H1 (cell line): ENCODE results near the gene MAP3K13. TPM values are rescaled to one million over a fixed set of nuclear protein-coding genes. Genes with fewer than 3 reads are reported as not detected.

Experiments
- CHD7 ChIP-seq: fragments of 300-600 bp; sonication (generic); IDR thresholded peaks from 2 replicates; pipeline ENCODE4 v1.7.1; 2012; ENCODE audit warnings: low read length, moderate library complexity, mild to moderate bottlenecking, inconsistent platforms; ENCODE audit not compliant: insufficient replicate concordance
- E2F6 ChIP-seq: IDR thresholded peaks from 2 replicates; pipeline ENCODE4 v1.6.1; 2012; ENCODE audit warnings: inconsistent platforms
- HDAC2 ChIP-seq, 2 experiments: fragments of 300-600 bp in 1 of 2; sonication (generic) in 1 of 2; IDR thresholded peaks; 2 replicates each; pipeline ENCODE4 v1.6.1; 2011 to 2012; ENCODE audit warnings: low read depth in 2 of 2, low read length in 2 of 2, mild to moderate bottlenecking in 2 of 2, moderate library complexity in 2 of 2, borderline replicate concordance in 1 of 2, inconsistent platforms in 1 of 2
- HDAC6 ChIP-seq: IDR thresholded peaks from one replicate; pipeline ENCODE4 v1.7.1; 2012; ENCODE audit warnings: low read depth, mild to moderate bottlenecking, inconsistent platforms, low read length, moderate library complexity
- JUND ChIP-seq: IDR thresholded peaks from 2 replicates; pipeline ENCODE4 v1.6.1; 2011; ENCODE audit warnings: mild to moderate bottlenecking, improper control_type of control experiment, low read length
- KDM4A ChIP-seq: IDR thresholded peaks from one replicate; pipeline ENCODE4 v1.7.1; 2012; ENCODE audit warnings: low read depth, mild to moderate bottlenecking, moderate library complexity, low read length, inconsistent platforms; ENCODE audit not compliant: severe bottlenecking
- POU5F1 ChIP-seq: IDR thresholded peaks from 2 replicates; pipeline ENCODE4 v1.6.1; 2011; ENCODE audit warnings: low read depth, mild to moderate bottlenecking, low read length, moderate library complexity
- SIX5 ChIP-seq: IDR thresholded peaks from 2 replicates; pipeline ENCODE4 v1.6.1; 2011; ENCODE audit warnings: mild to moderate bottlenecking, low read depth, low read length
- SUZ12 ChIP-seq: fragments of 200-600 bp; sonication (generic); IDR thresholded peaks from 2 replicates; pipeline ENCODE4 v1.6.1; 2012; ENCODE audit warnings: mild to moderate bottlenecking, inconsistent platforms, low read length, moderate library complexity, mixed read lengths
- TCF12 ChIP-seq: IDR thresholded peaks from 2 replicates; pipeline ENCODE4 v1.6.1; 2011; ENCODE audit warnings: low read depth, mild to moderate bottlenecking, low read length
- TEAD4 ChIP-seq: IDR thresholded peaks from 2 replicates; pipeline ENCODE4 v1.6.1; 2012; ENCODE audit warnings: low read depth, low read length, inconsistent platforms, mixed read lengths
- polyA plus RNA-seq, 7 experiments: library from polyadenylated mRNA; depleted of rRNA in 3 of 7; stranded (reverse) in 5 of 7; unstranded in 2 of 7; fragments of >200 nt in 5 of 7; fragments of 200-250 nt in 2 of 7; gene quantifications; 1 replicate in 5 of 7; 2 replicates in 1 of 7; 4 replicates in 1 of 7; pipeline versions ENCODE4 v1.2.1 to v1.2.3, GENCODE V29; 2011 to 2013; ENCODE audit warnings: missing spikeins in 2 of 7, mixed read lengths in 2 of 7
- total RNA-seq: library from RNA; stranded (reverse); fragmentation: NEBNext Ultra II Directional; extraction: Animal tissue kit (Norgen Biotek cat#: 25700); gene quantifications from 2 replicates; pipeline ENCODE4 v1.2.1, GENCODE V29; 2021

MAP3K13 gene
- total and polyA plus RNA-seq, 2 of the 8 experiments (the other 6 are each of a cell fraction or from before 2014, with no cell fraction given) = 6.8 to 17.9 TPM

DNA sequence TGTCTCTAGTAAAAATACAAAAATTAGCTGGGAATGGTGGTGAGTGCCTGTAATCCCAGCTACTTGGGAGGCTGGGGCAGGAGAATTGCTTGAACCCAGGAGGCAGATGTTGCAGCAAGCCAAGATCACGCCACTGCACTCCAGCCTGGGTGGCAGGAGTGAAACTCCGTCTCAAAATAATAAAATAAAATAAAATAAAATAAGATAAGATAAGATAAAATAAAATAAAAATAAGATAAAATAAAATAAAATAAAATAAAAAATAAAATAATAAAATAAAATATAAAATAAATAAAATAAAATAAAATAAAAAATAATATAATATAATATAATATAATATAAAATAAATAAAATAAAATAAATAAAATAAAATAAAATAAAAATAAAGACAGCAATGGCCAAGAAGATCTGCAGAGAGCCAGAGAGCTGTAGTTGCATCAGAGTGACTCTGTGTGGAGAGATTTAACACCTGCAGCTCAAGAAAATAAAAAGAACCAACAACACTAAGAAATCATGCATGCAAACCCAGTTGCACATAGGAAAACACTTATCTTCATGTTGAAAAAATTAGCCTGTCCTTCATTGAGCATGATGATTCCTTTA is 163.5 kb downstream of the MAP3K13 start (continued):
- TF ChIP-seq CHD7 (no peak), TCF12 (no peak), SUZ12 (no peak), JUND (no peak), SIX5 (no peak), E2F6 (no peak), HDAC2 (IDR thresholded peaks at IDR 0.05; ENCODE audit: borderline replicate concordance in 1 of 2, low read depth in 2 of 2, low read length in 2 of 2) (no peak), TEAD4 (no peak), HDAC6 (no peak), POU5F1 (no peak), KDM4A (no peak)
